Measurements from ENCODE around the gene MINDY4B. TPM values are rescaled to one million over a fixed set of nuclear protein-coding genes. Genes with fewer than 3 reads are reported as not detected.

Gene MINDY4B
- total and polyA plus RNA-seq, 12 donors: 0.71 to 2.9 (median 1.4) TPM; not detected in 7

DNA sequence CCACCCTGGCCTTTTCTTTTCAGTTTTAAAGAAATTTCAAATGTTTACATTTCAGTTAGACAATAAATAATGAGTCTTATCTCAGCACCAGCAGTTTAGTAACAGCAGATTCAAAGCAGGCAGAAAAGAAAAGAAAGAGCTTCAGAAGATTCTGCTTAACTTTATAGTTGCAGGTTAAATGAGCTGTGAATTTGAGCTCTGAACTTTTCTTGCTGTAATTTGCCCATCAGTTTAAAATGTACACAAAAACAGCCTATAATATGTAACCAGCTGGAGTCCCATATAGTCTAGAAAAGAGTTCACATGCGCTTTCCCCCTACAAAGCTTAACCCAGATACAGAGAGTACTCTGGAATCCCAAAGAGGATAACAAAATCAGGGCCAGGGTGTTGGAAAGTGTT is 82.6 kb downstream of the MINDY4B start:
- Histone ChIP-seq H3K9me3 (replicated peaks in 1 of 3) (no peaks in the 10 kb centered on the region), H3K27ac (no peak overlapping the region), H3K27me3 (peaks cover 3% of the 10 kb centered on the region), H3K4me3 (no peak overlapping the region), H3K36me3 (replicated peaks in 1 of 2) (no peaks in the 10 kb centered on the region), H3K4me1 (replicated peaks in 1 of 2) (no peaks in the 10 kb centered on the region)
- no peak for DNase-seq
- intact Hi-C loops (cut with DNase I): no loop called here
- 87 to 100% (median 93%) methylated on average over 1 of the region's 1 CpG for WGBS, 4 donors
- TF ChIP-seq, protein P1, sequence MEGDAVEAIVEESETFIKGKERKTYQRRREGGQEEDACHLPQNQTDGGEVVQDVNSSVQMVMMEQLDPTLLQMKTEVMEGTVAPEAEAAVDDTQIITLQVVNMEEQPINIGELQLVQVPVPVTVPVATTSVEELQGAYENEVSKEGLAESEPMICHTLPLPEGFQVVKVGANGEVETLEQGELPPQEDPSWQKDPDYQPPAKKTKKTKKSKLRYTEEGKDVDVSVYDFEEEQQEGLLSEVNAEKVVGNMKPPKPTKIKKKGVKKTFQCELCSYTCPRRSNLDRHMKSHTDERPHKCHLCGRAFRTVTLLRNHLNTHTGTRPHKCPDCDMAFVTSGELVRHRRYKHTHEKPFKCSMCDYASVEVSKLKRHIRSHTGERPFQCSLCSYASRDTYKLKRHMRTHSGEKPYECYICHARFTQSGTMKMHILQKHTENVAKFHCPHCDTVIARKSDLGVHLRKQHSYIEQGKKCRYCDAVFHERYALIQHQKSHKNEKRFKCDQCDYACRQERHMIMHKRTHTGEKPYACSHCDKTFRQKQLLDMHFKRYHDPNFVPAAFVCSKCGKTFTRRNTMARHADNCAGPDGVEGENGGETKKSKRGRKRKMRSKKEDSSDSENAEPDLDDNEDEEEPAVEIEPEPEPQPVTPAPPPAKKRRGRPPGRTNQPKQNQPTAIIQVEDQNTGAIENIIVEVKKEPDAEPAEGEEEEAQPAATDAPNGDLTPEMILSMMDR (IDR thresholded peaks at IDR 0.05): no peak
- no peak for TF ChIP-seq POLR2A (IDR thresholded peaks at IDR 0.05)

Other genes starting within 250 kb of the MINDY4B start
- gene ERICH6, start 201.5 kb downstream of the MINDY4B start, total RNA-seq: under 1 TPM in 4 of 9 donors, not detected in 5; 0.22 to 0.55 (median 0.46) TPM
- not detected for gene ERICH6, start 201.5 kb downstream of the MINDY4B start, polyA plus RNA-seq
- gene SIAH2, start 142.3 kb downstream of the MINDY4B start, total RNA-seq: 100 to 1,000 TPM in 7 of 9 donors, 10 to 100 TPM in 2; 59.8 to 216 (median 116) TPM
- gene SIAH2, start 142.3 kb downstream of the MINDY4B start, polyA plus RNA-seq: 10 to 100 TPM; 22.1 to 75.6 (median 24.3) TPM
- gene CLRN1, start 67.3 kb upstream of the MINDY4B start, total RNA-seq: 10 to 100 TPM in 5 of 9 donors, 1 to 10 TPM in 4; 1.0 to 27.8 (median 10.9) TPM
- gene CLRN1, start 67.3 kb upstream of the MINDY4B start, polyA plus RNA-seq: 10 to 100 TPM in 2 of 3 donors, 1 to 10 TPM in 1; 6.1 to 13.7 (median 10.0) TPM
- 10 to 100 TPM in 4 of 9 donors, 1 to 10 TPM in 5; 2.7 to 25.0 (median 8.8) TPM for gene MED12L, start 180.2 kb upstream of the MINDY4B start, total RNA-seq
- 1 to 10 TPM in 2 of 3 donors, under 1 TPM in 1; 0.77 to 4.6 (median 1.6) TPM for gene MED12L, start 180.2 kb upstream of the MINDY4B start, polyA plus RNA-seq